HepG2 (cell line): ENCODE measurements around the gene EVA1A. TPM values are rescaled to one million over a fixed set of nuclear protein-coding genes. Genes with fewer than 3 reads are reported as not detected.

Experiments
- DNMT1 ChIP-seq: sonication (generic); formaldehyde crosslinking; IDR thresholded peaks from 2 replicates; pipeline ENCODE4 v1.5.1; 2020; ENCODE audit warnings: mild to moderate bottlenecking, missing genetic modification reagents
- ESRRA ChIP-seq: sonication (generic); formaldehyde crosslinking; IDR thresholded peaks from 2 replicates; pipeline ENCODE4 v1.5.1; 2020; ENCODE audit warnings: mild to moderate bottlenecking, low read depth, missing genetic modification reagents
- FOSL2 ChIP-seq: sonication (generic); formaldehyde crosslinking; IDR thresholded peaks from 2 replicates; pipeline ENCODE4 v1.4.0; 2020; ENCODE audit warnings: missing genetic modification reagents
- FOXK1 ChIP-seq: sonication (generic); formaldehyde crosslinking; IDR thresholded peaks from 2 replicates; pipeline ENCODE4 v1.4.0; 2020; ENCODE audit warnings: low read depth, missing genetic modification reagents, borderline replicate concordance
- HMGXB4 ChIP-seq, 2 experiments: sonication (generic) in 1 of 2; formaldehyde crosslinking in 1 of 2; IDR thresholded peaks; 2 replicates each; pipeline versions ENCODE4 v1.4.0 to v1.6.1; 2018 to 2020; ENCODE audit warnings: missing genetic modification reagents in 2 of 2, borderline replicate concordance in 1 of 2, low read depth in 1 of 2, mild to moderate bottlenecking in 1 of 2, missing biosample characterization in 1 of 2
- NFYC ChIP-seq: IDR thresholded peaks from 2 replicates; pipeline ENCODE4 v1.6.1; 2016; ENCODE audit warnings: missing genetic modification reagents, missing compliant biosample characterization
- PBX2 ChIP-seq: IDR thresholded peaks from 2 replicates; pipeline ENCODE4 v1.6.1; 2016; ENCODE audit warnings: control low read depth
- PHB2 ChIP-seq: fragments of 450-650 bp; IDR thresholded peaks from 2 replicates; pipeline ENCODE4 v1.6.1; 2018; ENCODE audit not compliant: partially characterized antibody
- SCMH1 ChIP-seq: sonication (generic); formaldehyde crosslinking; IDR thresholded peaks from 2 replicates; pipeline ENCODE4 v1.9.0; 2021; ENCODE audit warnings: missing genetic modification reagents, mild to moderate bottlenecking, borderline replicate concordance
- SETDB1 ChIP-seq: sonication (generic); formaldehyde crosslinking; IDR thresholded peaks from 2 replicates; pipeline ENCODE4 v1.5.1; 2020; ENCODE audit warnings: missing genetic modification reagents, mild to moderate bottlenecking, borderline replicate concordance
- TARDBP ChIP-seq: sonication (generic); formaldehyde crosslinking; IDR thresholded peaks from 2 replicates; pipeline ENCODE4 v1.8.0; 2022; ENCODE audit warnings: mild to moderate bottlenecking, missing genetic modification reagents
- TFDP2 ChIP-seq: sonication (generic); formaldehyde crosslinking; IDR thresholded peaks from 2 replicates; pipeline ENCODE4 v1.4.0; 2020; ENCODE audit warnings: missing genetic modification reagents
- UBTF ChIP-seq: sonication (generic); formaldehyde crosslinking; IDR thresholded peaks from 2 replicates; pipeline ENCODE4 v1.4.0; 2020; ENCODE audit warnings: mild to moderate bottlenecking, missing genetic modification reagents
- ZBTB21 ChIP-seq: sonication (generic); formaldehyde crosslinking; IDR thresholded peaks from 2 replicates; pipeline ENCODE4 v1.4.0; 2020; ENCODE audit warnings: missing genetic modification reagents
- ZFP41 ChIP-seq: sonication (generic); formaldehyde crosslinking; IDR thresholded peaks from 2 replicates; pipeline ENCODE4 v1.4.0; 2020; ENCODE audit warnings: mild to moderate bottlenecking, missing genetic modification reagents, borderline replicate concordance
- ZFYVE20 ChIP-seq: sonication (generic); formaldehyde crosslinking; IDR thresholded peaks from 2 replicates; pipeline ENCODE4 v1.8.0; 2023; ENCODE audit warnings: low read depth, mild to moderate bottlenecking, moderate library complexity, missing genetic modification reagents, borderline replicate concordance
- ZNF225 ChIP-seq: sonication (generic); formaldehyde crosslinking; IDR thresholded peaks from 2 replicates; pipeline ENCODE4 v1.4.0; 2020; ENCODE audit warnings: mild to moderate bottlenecking, missing genetic modification reagents
- ZNF235 ChIP-seq: sonication (generic); formaldehyde crosslinking; IDR thresholded peaks from 2 replicates; pipeline ENCODE4 v1.8.1; 2023; ENCODE audit warnings: mild to moderate bottlenecking, missing genetic modification reagents, borderline replicate concordance
- ZNF484 ChIP-seq: sonication (generic); formaldehyde crosslinking; IDR thresholded peaks from 2 replicates; pipeline ENCODE4 v1.5.1; 2020; ENCODE audit warnings: mild to moderate bottlenecking, low read depth, missing genetic modification reagents, borderline replicate concordance
- ZNF652 ChIP-seq: IDR thresholded peaks from 2 replicates; pipeline ENCODE4 v1.6.1; 2016; ENCODE audit warnings: low read depth, borderline replicate concordance
- ZSCAN30 ChIP-seq: sonication (generic); formaldehyde crosslinking; IDR thresholded peaks from 2 replicates; pipeline ENCODE4 v1.5.0; 2020; ENCODE audit warnings: mild to moderate bottlenecking, missing genetic modification reagents
- polyA plus RNA-seq, 8 experiments: library from polyadenylated mRNA; depleted of rRNA in 3 of 8; stranded (reverse) in 7 of 8; unstranded in 1 of 8; fragments of >200 nt; fragmentation: Illumina TruSeq in 4 of 8; extraction: Trizol in 4 of 8; gene quantifications; 2 replicates each; pipeline versions ENCODE4 v1.2.1 to v1.2.3, GENCODE V29; 2011 to 2016; ENCODE audit warnings: low read depth in 4 of 8, missing spikeins in 1 of 8, mixed read lengths in 1 of 8; ENCODE audit not compliant: insufficient read depth in 1 of 8
- total RNA-seq, 5 experiments: library from RNA; depleted of rRNA; stranded (reverse); fragments of >200 nt; fragmentation: Illumina TruSeq; extraction: Trizol; gene quantifications; 2 replicates each; pipeline ENCODE4 v1.2.3, GENCODE V29; 2016; ENCODE audit warnings: low read depth in 1 of 5

The EVA1A gene
- total and polyA plus RNA-seq, 2 of the 13 experiments (the other 11 are each of a cell fraction or from before 2014, with no cell fraction given) = 57.5 to 57.8 TPM

GRCh38 chr2:75523313-75524275, 37.1 kb downstream of the EVA1A start (continued):
- TF ChIP-seq UBTF (CRISPR knock-in tag) (no peak; the same call in 1 of the 2 replicates), ZSCAN30 (CRISPR knock-in tag) (peak; percentile 55; the same call in 1 of the 2 replicates), ZNF225 (CRISPR knock-in tag) (no peak), PBX2 (CRISPR knock-in tag) (peak; percentile 55; the same call in 1 of the 2 replicates), HMGXB4 (CRISPR knock-in tag; IDR thresholded peaks at IDR 0.05; ENCODE audit: borderline replicate concordance in 1 of 2, low read depth in 1 of 2) (0 out of 4 replicates have a peak, but pooled peaks have one; percentile 3 to 10), ZNF484 (CRISPR knock-in tag) (no peak), ZFP41 (CRISPR knock-in tag) (no peak), ZNF235 (CRISPR knock-in tag) (no peak), ESRRA (CRISPR knock-in tag) (no peak), TFDP2 (CRISPR knock-in tag) (no peak), FOXK1 (CRISPR knock-in tag) (no peak; the same call in 1 of the 2 replicates), ZBTB21 (peak; percentile 59; the same call in 1 of the 2 replicates), FOSL2 (CRISPR knock-in tag) (peak; percentile 100), SETDB1 (CRISPR knock-in tag) (no peak), TARDBP (CRISPR knock-in tag) (peak; percentile 60; the same call in 1 of the 2 replicates), SCMH1 (no peak), NFYC (CRISPR knock-in tag) (peak; percentile 56), ZFYVE20 (no peak), PHB2 (no peak), DNMT1 (CRISPR knock-in tag) (no peak), ZNF652 (CRISPR knock-in tag) (no peak)
